ENCODE data around the gene KCTD19.

The KCTD19 gene

DNA sequence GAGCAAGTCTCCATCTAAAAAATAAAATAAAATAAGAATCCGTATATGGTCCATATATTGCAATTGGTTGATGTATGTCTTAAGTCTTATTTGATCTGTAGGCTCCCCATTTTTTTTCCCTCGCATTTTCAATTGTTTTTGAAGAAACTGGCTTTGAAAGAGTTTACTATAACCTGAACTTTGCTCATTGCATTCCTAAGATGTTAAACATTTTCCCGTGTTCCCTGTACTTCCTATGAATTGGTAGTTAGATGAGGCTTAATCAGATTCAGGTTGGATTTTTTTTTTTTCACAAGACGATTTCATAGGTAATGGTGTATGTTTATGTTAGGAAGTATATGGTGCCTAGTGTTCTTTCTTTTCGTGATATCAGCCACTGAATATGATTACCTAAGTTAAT, 3.4 kb upstream of the KCTD19 start:
- no peak overlapping the region for H3K4me3 ChIP-seq (ENCODE audit: low read depth, low read length)
- no peak for DNase-seq (ENCODE audit: low read depth)
- TF ChIP-seq, protein P1, sequence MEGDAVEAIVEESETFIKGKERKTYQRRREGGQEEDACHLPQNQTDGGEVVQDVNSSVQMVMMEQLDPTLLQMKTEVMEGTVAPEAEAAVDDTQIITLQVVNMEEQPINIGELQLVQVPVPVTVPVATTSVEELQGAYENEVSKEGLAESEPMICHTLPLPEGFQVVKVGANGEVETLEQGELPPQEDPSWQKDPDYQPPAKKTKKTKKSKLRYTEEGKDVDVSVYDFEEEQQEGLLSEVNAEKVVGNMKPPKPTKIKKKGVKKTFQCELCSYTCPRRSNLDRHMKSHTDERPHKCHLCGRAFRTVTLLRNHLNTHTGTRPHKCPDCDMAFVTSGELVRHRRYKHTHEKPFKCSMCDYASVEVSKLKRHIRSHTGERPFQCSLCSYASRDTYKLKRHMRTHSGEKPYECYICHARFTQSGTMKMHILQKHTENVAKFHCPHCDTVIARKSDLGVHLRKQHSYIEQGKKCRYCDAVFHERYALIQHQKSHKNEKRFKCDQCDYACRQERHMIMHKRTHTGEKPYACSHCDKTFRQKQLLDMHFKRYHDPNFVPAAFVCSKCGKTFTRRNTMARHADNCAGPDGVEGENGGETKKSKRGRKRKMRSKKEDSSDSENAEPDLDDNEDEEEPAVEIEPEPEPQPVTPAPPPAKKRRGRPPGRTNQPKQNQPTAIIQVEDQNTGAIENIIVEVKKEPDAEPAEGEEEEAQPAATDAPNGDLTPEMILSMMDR (IDR thresholded peaks at IDR 0.05; ENCODE audit: low read depth, low read length, missing control alignments) = no peak
- in situ Hi-C loops (cut with HindIII; ENCODE audit: low sequenced_read_pairs) = loop anchor here (5.0 kb wide), 2 partner anchors 37 to 67 kb away; no protein-coding TSS in a partner anchor

DNA sequence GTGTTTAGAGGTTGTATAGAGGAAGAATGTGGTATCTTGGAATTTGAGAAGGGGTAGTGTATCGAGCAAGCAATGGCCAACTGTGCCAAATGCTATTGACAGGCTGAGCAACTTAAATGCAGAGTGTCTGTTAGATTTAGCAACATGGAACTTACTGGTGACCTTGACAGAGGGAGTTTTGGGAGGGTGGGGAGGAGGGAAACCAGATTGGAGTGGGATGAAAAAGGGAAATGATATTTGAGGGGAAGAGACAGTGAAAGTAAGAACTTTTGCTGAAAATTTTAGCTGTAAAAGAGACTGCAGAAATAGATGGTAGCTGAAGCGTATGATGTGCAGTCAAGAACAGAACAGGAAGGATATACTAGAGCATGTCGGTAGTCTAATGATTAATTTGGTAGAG, 1.2 kb upstream of the KCTD19 start:
- H3K4me3 ChIP-seq (ENCODE audit: low read depth, low read length) = no peak overlapping the region
- TF ChIP-seq, protein P1 (IDR thresholded peaks at IDR 0.05; ENCODE audit: low read depth, low read length, missing control alignments) = no peak
- DNase-seq (ENCODE audit: low read depth) = no peak
- in situ Hi-C loops (cut with HindIII; ENCODE audit: low sequenced_read_pairs) = loop anchor here (5.0 kb wide), 2 partner anchors 40 to 70 kb away; no protein-coding TSS in a partner anchor

DNA sequence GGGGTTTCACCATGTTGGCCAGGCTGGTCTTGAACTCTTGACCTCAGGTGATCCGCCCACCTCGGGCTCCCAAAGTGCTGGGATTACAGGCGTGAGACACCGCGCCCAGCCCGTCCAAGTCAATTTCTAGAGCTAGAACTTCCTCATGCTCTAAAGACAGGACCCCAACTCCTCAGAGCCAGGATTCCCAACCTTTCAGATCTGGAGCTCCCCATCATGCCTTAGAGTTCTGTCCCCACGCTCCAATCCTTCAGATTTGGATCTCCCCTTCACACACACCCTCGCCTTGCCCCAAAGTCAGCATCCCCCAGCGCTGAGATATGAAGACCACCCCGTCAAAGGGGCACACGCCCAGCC, 448 bp downstream of the KCTD19 start:
- in situ Hi-C loops (cut with HindIII; ENCODE audit: low sequenced_read_pairs) = loop anchor here (5.0 kb wide), 2 partner anchors 41 to 71 kb away; no protein-coding TSS in a partner anchor
- DNase-seq (ENCODE audit: low read depth) = no peak
- TF ChIP-seq, protein P1 (IDR thresholded peaks at IDR 0.05; ENCODE audit: low read depth, low read length, missing control alignments) = no peak
- peak overlapping the region; percentile 53 for H3K4me3 ChIP-seq (ENCODE audit: low read depth, low read length)

GRCh38 chr16:67317853-67318252, 8.7 kb downstream of the KCTD19 start:
- no peak for DNase-seq (ENCODE audit: low read depth)
- in situ Hi-C loops (cut with HindIII; ENCODE audit: low sequenced_read_pairs) = no loop called here
- no peak overlapping the region for H3K4me3 ChIP-seq (ENCODE audit: low read depth, low read length)
- TF ChIP-seq, protein P1 (IDR thresholded peaks at IDR 0.05; ENCODE audit: low read depth, low read length, missing control alignments) = no peak

DNA sequence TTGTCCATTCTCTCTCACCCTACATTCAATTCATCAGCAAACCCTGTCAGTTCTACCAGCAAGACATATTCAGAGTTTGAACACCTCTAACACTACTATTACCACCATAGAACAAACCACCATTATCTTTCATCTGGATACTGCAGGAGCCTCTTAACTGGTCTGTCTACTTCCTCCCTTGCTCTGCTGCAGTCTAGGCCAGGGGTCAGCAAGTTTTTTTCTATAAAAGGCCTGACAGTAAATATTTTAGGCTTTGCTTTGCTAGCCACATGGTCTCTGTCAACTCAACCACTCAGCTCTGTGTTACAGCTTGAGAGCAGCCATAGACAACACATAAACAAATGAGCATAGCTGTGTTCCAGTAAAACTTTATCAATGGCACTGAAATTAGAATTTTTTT, 13.8 kb downstream of the KCTD19 start:
- in situ Hi-C loops (cut with HindIII; ENCODE audit: low sequenced_read_pairs) = no loop called here
- TF ChIP-seq, protein P1 (IDR thresholded peaks at IDR 0.05; ENCODE audit: low read depth, low read length, missing control alignments) = no peak
- no peak for DNase-seq (ENCODE audit: low read depth)

GRCh38 chr16:67311607-67312488, 14.7 kb downstream of the KCTD19 start:
- DNase-seq (ENCODE audit: low read depth) = peak; percentile 98
- TF ChIP-seq, protein P1 (IDR thresholded peaks at IDR 0.05; ENCODE audit: low read depth, low read length, missing control alignments) = no peak
- in situ Hi-C loops (cut with HindIII; ENCODE audit: low sequenced_read_pairs) = no loop called here

More for the DNA sequence above, 13.8 kb downstream of the KCTD19 start:
- no peak overlapping the region for H3K4me3 ChIP-seq (ENCODE audit: low read depth, low read length)

More at GRCh38 chr16:67311607-67312488, 14.7 kb downstream of the KCTD19 start:
- H3K4me3 ChIP-seq (ENCODE audit: low read depth, low read length) = no peak overlapping the region
